Measurements from ENCODE around the gene SFT2D2. TPM values are rescaled to one million over a fixed set of nuclear protein-coding genes. Genes with fewer than 3 reads are reported as not detected.

SFT2D2 gene
- polyA plus RNA-seq, 1 of the 3 experiments (the other 2 are of a cell fraction) = 9.3 TPM

DNA sequence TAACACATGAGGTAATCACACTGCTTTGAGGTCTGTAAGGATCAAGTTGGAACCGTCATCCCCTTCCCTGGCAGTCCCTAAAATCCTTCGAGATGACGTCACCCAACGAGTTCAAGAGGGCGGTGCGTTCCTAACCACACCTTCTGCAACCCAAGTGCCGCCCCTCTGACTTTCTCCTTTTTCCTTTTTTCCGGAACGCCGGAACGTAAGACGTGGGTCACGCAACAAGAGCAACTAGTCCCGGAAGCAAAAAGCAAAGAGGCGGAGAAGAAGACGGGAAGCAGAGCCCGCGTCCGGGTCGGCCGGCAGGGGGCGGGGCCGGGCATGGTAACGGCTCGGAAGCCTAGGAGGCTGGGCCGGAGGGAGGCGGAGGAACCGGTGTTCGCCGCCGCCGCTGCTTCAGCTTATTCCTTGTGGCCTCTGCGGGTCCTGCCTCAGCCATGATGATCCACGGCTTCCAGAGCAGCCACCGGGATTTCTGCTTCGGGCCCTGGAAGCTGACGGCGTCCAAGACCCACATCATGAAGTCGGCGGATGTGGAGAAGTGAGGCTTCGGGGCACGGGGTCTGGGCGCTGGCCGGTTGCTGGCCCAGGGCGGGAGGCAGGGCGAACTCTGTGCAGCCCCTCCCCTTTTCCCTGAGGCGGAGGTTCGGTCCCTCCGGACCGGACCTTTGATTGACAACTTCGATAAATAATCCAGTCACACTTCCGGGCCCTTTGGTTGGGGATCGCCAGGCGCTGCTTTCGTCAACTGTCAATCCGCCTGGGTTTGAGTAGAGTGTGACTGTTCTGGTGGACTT, 47.0 kb upstream of the SFT2D2 start, which contains the start of gene TIPRL (continued):
- TF ChIP-seq REST (IDR thresholded peaks at IDR 0.05; ENCODE audit: low read depth, low read length) (peak; percentile 10; the same call in 1 of the 2 replicates), NRF1 (IDR thresholded peaks at IDR 0.05; ENCODE audit: low read depth, low read length) (no peak), GATA2 (CRISPR knock-in tag; IDR thresholded peaks at IDR 0.05) (no peak), SIN3A (IDR thresholded peaks at IDR 0.05; ENCODE audit: borderline replicate concordance, low read depth, low read length) (0 out of 2 replicates have a peak, but pooled peaks have one; percentile 72), JUND (IDR thresholded peaks at IDR 0.05) (peak; percentile 8; the same call in 1 of the 2 replicates)
- TF ChIP-seq, protein P1, sequence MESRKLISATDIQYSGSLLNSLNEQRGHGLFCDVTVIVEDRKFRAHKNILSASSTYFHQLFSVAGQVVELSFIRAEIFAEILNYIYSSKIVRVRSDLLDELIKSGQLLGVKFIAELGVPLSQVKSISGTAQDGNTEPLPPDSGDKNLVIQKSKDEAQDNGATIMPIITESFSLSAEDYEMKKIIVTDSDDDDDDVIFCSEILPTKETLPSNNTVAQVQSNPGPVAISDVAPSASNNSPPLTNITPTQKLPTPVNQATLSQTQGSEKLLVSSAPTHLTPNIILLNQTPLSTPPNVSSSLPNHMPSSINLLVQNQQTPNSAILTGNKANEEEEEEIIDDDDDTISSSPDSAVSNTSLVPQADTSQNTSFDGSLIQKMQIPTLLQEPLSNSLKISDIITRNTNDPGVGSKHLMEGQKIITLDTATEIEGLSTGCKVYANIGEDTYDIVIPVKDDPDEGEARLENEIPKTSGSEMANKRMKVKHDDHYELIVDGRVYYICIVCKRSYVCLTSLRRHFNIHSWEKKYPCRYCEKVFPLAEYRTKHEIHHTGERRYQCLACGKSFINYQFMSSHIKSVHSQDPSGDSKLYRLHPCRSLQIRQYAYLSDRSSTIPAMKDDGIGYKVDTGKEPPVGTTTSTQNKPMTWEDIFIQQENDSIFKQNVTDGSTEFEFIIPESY (IDR thresholded peaks at IDR 0.05; ENCODE audit: borderline replicate concordance, low read depth) = no peak
- TF ChIP-seq, protein P2, sequence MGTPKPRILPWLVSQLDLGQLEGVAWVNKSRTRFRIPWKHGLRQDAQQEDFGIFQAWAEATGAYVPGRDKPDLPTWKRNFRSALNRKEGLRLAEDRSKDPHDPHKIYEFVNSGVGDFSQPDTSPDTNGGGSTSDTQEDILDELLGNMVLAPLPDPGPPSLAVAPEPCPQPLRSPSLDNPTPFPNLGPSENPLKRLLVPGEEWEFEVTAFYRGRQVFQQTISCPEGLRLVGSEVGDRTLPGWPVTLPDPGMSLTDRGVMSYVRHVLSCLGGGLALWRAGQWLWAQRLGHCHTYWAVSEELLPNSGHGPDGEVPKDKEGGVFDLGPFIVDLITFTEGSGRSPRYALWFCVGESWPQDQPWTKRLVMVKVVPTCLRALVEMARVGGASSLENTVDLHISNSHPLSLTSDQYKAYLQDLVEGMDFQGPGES (IDR thresholded peaks at IDR 0.05; ENCODE audit: low read depth, low read length) = no peak
- TF ChIP-seq, protein P3, sequence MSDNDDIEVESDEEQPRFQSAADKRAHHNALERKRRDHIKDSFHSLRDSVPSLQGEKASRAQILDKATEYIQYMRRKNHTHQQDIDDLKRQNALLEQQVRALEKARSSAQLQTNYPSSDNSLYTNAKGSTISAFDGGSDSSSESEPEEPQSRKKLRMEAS (IDR thresholded peaks at IDR 0.05; ENCODE audit: low read depth) = peak; percentile 80

- peaks cover 53% of the 10 kb centered on the region for H3K79me2 ChIP-seq (ENCODE audit: insufficient read depth)
- POLR2A ChIA-PET = no interaction called here
- DNase-seq = peak; percentile 47
Measured at GRCh38 chr1:168179438-168180147, 46.2 kb upstream of the SFT2D2 start.

More at GRCh38 chr1:168179438-168180147, 46.2 kb upstream of the SFT2D2 start:
- Histone ChIP-seq H3K9ac (peak overlapping the region; percentile 89), H3F3A (replicated peaks; ENCODE audit: insufficient read depth) (peaks cover 20% of the 10 kb centered on the region), H3K27ac (ENCODE audit: low read depth in 2 of 2, low read length in 1 of 2) (peak overlapping the region; percentile 91 to 93), H3K36me3 (replicated peaks in 1 of 2; ENCODE audit: control insufficient read depth in 1 of 2, insufficient read depth in 2 of 2, low read length in 1 of 2) (peaks cover 5 to 11% of the 10 kb centered on the region in 2 experiments), H3K27me3 (ENCODE audit: insufficient read depth) (no peaks in the 10 kb centered on the region), H2AFZ (ENCODE audit: low read depth) (peak overlapping the region; percentile 83), H3K9me2 (no peaks in the 10 kb centered on the region), H3K4me1 (ENCODE audit: control insufficient read depth in 1 of 2, insufficient read depth in 2 of 2, low read depth in 1 of 2, low read length in 1 of 2) (peaks cover 0 to 4% of the 10 kb centered on the region in 2 experiments; a peak in 1 of 4 replicates), H3K4me2 (peak overlapping the region; percentile 92), H3K4me3 (ENCODE audit: low read depth in 2 of 2, low read length in 1 of 2) (peak overlapping the region; percentile 80 to 97), H3K9me3 (no peaks in the 10 kb centered on the region), H4K20me1 (ENCODE audit: insufficient read depth) (no peaks in the 10 kb centered on the region)
- WGBS (ENCODE audit: low lambda C conversion rate) = under 1% methylated on average over 20 of the region's 20 CpGs
- CTCF ChIA-PET = interaction anchor here (1.1 to 1.3 kb wide), 2 partner anchors 34 to 53 kb away, joined by 3 to 8 read pairs; no protein-coding TSS in a partner anchor
- TF ChIP-seq YY1 (IDR thresholded peaks at IDR 0.05; ENCODE audit: low read depth) = peak; percentile 52; the same call in 1 of the 2 replicates
- TF ChIP-seq, protein P4, sequence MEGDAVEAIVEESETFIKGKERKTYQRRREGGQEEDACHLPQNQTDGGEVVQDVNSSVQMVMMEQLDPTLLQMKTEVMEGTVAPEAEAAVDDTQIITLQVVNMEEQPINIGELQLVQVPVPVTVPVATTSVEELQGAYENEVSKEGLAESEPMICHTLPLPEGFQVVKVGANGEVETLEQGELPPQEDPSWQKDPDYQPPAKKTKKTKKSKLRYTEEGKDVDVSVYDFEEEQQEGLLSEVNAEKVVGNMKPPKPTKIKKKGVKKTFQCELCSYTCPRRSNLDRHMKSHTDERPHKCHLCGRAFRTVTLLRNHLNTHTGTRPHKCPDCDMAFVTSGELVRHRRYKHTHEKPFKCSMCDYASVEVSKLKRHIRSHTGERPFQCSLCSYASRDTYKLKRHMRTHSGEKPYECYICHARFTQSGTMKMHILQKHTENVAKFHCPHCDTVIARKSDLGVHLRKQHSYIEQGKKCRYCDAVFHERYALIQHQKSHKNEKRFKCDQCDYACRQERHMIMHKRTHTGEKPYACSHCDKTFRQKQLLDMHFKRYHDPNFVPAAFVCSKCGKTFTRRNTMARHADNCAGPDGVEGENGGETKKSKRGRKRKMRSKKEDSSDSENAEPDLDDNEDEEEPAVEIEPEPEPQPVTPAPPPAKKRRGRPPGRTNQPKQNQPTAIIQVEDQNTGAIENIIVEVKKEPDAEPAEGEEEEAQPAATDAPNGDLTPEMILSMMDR (IDR thresholded peaks at IDR 0.05) = no peak; the same call in 1 of the 2 replicates
